Ovary (tissue), 3 donors: ENCODE data around the gene ADAMTS2.

Experiments used
- EP300 ChIP-seq: sonication (generic); formaldehyde crosslinking; IDR thresholded peaks from one replicate; pipeline ENCODE4 v1.6.1; 2017; ENCODE audit warnings: antibody characterized with exemption
- POLR2A ChIP-seq: fragments of 450-650 bp; IDR thresholded peaks from one replicate; pipeline ENCODE4 v1.6.1; 2017; ENCODE audit warnings: antibody characterized with exemption, mild to moderate bottlenecking, moderate library complexity
- TF ChIP-seq, protein P1 (sequence below), 3 donors: fragments of 450-650 bp in 2 of 3; fragments of 200-600 bp in 1 of 3; IDR thresholded peaks; one replicate each; pipeline versions ENCODE4 v1.5.1 to v1.8.0; 2016 to 2022; ENCODE audit warnings: antibody characterized with exemption in 3 of 3, mild to moderate bottlenecking in 1 of 3
- donor health status: DM: no; HTN: no; CAD: no.

DNA sequence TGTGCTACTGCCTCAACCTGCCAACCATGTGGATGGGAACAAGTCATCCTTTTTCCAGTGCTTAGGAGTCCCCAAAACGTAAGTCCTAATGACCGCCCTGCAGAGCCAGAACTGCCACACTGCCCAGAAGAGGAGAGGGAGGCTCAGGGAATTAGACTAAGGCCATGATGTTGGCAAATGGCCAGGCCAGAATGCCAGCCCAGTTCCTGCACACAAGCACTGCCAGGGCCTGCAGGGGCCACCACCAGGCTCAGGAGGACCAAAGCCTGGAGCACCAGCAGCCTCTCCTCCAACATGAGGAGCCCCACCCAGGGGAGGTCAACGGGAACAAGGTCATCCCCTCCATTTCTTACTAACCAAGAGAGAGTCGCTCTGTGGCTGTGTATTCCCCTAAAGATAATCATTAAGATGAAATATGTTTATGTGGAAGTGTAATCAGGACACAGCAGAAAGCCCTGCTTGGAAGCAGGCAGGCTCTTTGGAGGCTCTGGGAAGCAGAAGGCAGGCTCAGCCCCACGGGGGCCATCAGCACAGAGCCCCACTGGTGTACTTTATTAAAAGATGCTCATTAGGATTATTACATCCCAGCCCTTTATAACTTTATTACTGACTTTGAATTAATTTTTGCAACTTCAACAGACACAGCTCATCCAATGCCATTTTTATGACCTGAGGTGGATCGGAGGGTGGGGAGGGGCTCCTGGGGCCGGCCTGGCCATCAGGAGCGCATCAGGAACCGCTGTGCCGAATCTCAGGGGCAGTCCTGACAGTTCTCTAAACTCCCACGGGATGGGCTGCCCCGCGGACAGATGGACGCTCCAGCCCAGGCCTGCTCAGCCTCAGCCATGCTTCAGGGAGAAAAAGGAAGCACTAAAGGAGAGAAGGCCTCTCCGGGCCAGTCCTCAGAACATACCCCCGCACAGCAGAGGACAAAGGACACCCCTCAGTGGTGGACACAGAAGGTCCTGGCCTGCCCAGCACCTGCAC is 127.0 kb downstream of the ADAMTS2 start:
- TF ChIP-seq, protein P1, sequence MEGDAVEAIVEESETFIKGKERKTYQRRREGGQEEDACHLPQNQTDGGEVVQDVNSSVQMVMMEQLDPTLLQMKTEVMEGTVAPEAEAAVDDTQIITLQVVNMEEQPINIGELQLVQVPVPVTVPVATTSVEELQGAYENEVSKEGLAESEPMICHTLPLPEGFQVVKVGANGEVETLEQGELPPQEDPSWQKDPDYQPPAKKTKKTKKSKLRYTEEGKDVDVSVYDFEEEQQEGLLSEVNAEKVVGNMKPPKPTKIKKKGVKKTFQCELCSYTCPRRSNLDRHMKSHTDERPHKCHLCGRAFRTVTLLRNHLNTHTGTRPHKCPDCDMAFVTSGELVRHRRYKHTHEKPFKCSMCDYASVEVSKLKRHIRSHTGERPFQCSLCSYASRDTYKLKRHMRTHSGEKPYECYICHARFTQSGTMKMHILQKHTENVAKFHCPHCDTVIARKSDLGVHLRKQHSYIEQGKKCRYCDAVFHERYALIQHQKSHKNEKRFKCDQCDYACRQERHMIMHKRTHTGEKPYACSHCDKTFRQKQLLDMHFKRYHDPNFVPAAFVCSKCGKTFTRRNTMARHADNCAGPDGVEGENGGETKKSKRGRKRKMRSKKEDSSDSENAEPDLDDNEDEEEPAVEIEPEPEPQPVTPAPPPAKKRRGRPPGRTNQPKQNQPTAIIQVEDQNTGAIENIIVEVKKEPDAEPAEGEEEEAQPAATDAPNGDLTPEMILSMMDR (IDR thresholded peaks at IDR 0.05), result no peak
- no peak for TF ChIP-seq POLR2A
- no peak for TF ChIP-seq EP300
